ENCODE measurements around the gene MAPKAPK5.
"Not testable (repeated sequence)": the region's sequence is repeated elsewhere in the genome, so short reads cannot be mapped to it uniquely, and the experiment has no call there.

The MAPKAPK5 gene

DNA sequence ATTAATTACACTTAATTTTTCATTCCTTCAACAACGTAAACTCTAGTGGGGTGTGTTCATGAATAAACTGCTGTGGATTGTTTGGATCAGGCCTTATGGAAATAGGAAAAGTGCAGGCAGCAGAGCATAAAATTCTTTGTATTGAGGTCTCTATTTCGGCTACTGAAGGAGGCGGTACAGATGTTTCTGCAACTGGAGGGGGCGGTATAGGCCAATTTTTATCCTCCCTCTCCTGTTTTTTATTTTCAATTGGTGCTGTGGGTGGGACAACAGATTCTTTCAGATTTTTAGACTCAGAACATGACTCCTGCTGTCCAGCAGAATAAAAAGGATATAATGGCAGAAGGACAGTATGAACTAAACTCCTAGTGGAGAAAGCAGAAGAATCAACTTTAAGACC is 17.7 kb upstream of the MAPKAPK5 start:
- not testable (repeated sequence) for H3K9me2 ChIP-seq (replicated peaks; ENCODE audit: low read depth, low read length); H3K4me3 ChIP-seq (ENCODE audit: low read length, poor library complexity, severe bottlenecking); H3F3A ChIP-seq (ENCODE audit: low read depth); H3K36me3 ChIP-seq (ENCODE audit: insufficient read depth, low read length); H3K4me2 ChIP-seq (ENCODE audit: low read depth, low read length, poor library complexity, severe bottlenecking); H3K9ac ChIP-seq (ENCODE audit: low read depth, low read length, poor library complexity, severe bottlenecking); H3K79me2 ChIP-seq (ENCODE audit: insufficient read depth, low read length); H3K27me3 ChIP-seq (ENCODE audit: insufficient read depth, low read length, poor library complexity, severe bottlenecking); H3K9me3 ChIP-seq (ENCODE audit: insufficient read depth, low read depth, low read length); H4K20me1 ChIP-seq (ENCODE audit: insufficient read depth, low read length, poor library complexity, severe bottlenecking); H2AFZ ChIP-seq (ENCODE audit: low read length); H3K4me1 ChIP-seq (ENCODE audit: insufficient read depth, low read length, poor library complexity, severe bottlenecking)
- TF ChIP-seq, protein P1, sequence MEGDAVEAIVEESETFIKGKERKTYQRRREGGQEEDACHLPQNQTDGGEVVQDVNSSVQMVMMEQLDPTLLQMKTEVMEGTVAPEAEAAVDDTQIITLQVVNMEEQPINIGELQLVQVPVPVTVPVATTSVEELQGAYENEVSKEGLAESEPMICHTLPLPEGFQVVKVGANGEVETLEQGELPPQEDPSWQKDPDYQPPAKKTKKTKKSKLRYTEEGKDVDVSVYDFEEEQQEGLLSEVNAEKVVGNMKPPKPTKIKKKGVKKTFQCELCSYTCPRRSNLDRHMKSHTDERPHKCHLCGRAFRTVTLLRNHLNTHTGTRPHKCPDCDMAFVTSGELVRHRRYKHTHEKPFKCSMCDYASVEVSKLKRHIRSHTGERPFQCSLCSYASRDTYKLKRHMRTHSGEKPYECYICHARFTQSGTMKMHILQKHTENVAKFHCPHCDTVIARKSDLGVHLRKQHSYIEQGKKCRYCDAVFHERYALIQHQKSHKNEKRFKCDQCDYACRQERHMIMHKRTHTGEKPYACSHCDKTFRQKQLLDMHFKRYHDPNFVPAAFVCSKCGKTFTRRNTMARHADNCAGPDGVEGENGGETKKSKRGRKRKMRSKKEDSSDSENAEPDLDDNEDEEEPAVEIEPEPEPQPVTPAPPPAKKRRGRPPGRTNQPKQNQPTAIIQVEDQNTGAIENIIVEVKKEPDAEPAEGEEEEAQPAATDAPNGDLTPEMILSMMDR (conservative IDR thresholded peaks at IDR 0.05; ENCODE audit: low read length), result peak; percentile 65

DNA sequence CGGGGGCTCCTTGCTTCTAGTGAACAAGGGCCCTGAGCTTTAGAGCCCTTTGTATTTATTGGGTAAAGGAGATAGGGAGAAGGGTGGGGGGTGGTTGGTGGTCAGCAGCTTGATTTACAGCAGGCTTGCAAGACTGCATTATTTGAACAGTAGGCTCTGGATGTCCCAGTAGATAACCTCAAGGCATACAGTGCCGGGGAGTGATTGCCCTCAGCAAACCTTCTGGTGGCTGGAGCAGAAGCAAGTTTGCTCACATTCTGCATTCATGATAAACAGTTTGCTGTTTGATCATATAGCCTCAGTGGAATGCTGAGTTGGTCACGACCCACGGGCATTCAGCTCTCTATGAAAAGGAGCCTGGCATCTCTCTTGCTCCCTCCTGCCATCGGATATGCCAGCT is 16.5 kb upstream of the MAPKAPK5 start:
- Histone ChIP-seq H3K79me2 (ENCODE audit: insufficient read depth, low read length) (no peaks in the 10 kb centered on the region), H3K4me3 (ENCODE audit: low read length, poor library complexity, severe bottlenecking) (no peak overlapping the region), H3K27me3 (ENCODE audit: insufficient read depth, low read length, poor library complexity, severe bottlenecking) (no peaks in the 10 kb centered on the region), H3K4me1 (ENCODE audit: insufficient read depth, low read length, poor library complexity, severe bottlenecking) (no peaks in the 10 kb centered on the region), H3K4me2 (ENCODE audit: low read depth, low read length, poor library complexity, severe bottlenecking) (no peak overlapping the region), H2AFZ (ENCODE audit: low read length) (no peak overlapping the region), H3K9me2 (replicated peaks; ENCODE audit: low read depth, low read length) (no peaks in the 10 kb centered on the region), H4K20me1 (ENCODE audit: insufficient read depth, low read length, poor library complexity, severe bottlenecking) (no peaks in the 10 kb centered on the region), H3K36me3 (ENCODE audit: insufficient read depth, low read length) (no peaks in the 10 kb centered on the region), H3K9ac (ENCODE audit: low read depth, low read length, poor library complexity, severe bottlenecking) (no peak overlapping the region), H3F3A (ENCODE audit: low read depth) (no peaks in the 10 kb centered on the region), H3K9me3 (ENCODE audit: insufficient read depth, low read depth, low read length) (no peaks in the 10 kb centered on the region)
- TF ChIP-seq EZH2phosphoT487 (IDR thresholded peaks at IDR 0.05; ENCODE audit: borderline replicate concordance), result no peak
- TF ChIP-seq, protein P1 (conservative IDR thresholded peaks at IDR 0.05; ENCODE audit: low read length), result no peak

DNA sequence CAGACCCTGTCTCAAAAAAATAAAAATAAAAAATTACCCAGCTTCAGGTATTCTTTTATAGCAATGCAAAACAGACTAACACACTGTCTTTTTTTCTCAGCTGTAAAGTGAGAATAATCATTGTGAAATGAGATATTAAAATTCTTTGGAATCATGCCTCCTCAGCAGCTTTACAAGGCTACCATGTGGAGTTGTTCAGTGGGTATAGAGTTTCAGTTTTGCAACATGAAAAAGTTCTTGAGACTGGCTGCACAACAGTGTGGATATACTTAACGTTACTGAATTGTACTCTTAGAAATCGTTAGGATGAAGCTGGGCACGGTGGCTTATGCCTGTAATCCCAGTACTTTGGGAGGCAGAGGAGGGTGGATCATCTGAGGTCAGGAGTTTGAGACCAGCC is 15.7 kb upstream of the MAPKAPK5 start:
- no peaks in the 10 kb centered on the region for H3K79me2 ChIP-seq (ENCODE audit: insufficient read depth, low read length)
- no peaks in the 10 kb centered on the region for H3K4me1 ChIP-seq (ENCODE audit: insufficient read depth, low read length, poor library complexity, severe bottlenecking)
- no peaks in the 10 kb centered on the region for H3F3A ChIP-seq (ENCODE audit: low read depth)
- H3K27me3 ChIP-seq (ENCODE audit: insufficient read depth, low read length, poor library complexity, severe bottlenecking), result no peaks in the 10 kb centered on the region
- H3K9me3 ChIP-seq (ENCODE audit: insufficient read depth, low read depth, low read length), result no peaks in the 10 kb centered on the region
- H3K4me2 ChIP-seq (ENCODE audit: low read depth, low read length, poor library complexity, severe bottlenecking), result no peak overlapping the region
- H4K20me1 ChIP-seq (ENCODE audit: insufficient read depth, low read length, poor library complexity, severe bottlenecking), result no peaks in the 10 kb centered on the region
- H3K9ac ChIP-seq (ENCODE audit: low read depth, low read length, poor library complexity, severe bottlenecking), result no peak overlapping the region
- no peak for TF ChIP-seq EZH2phosphoT487 (IDR thresholded peaks at IDR 0.05; ENCODE audit: borderline replicate concordance)
- TF ChIP-seq, protein P1 (conservative IDR thresholded peaks at IDR 0.05; ENCODE audit: low read length), result no peak
- no peak overlapping the region for H3K4me3 ChIP-seq (ENCODE audit: low read length, poor library complexity, severe bottlenecking)
- H3K36me3 ChIP-seq (ENCODE audit: insufficient read depth, low read length), result no peaks in the 10 kb centered on the region
- H2AFZ ChIP-seq (ENCODE audit: low read length), result no peak overlapping the region
- no peaks in the 10 kb centered on the region for H3K9me2 ChIP-seq (replicated peaks; ENCODE audit: low read depth, low read length)

All from Loucy (cell line).